MCF 10A (cell line): ENCODE results near the gene ZNF584. TPM values are rescaled to one million over a fixed set of nuclear protein-coding genes. Genes with fewer than 3 reads are reported as not detected.
"Not testable (repeated sequence)": the region's sequence is repeated elsewhere in the genome, so short reads cannot be mapped to it uniquely, and the experiment has no call there.

ENCODE experiments used
- BruUV-seq: library from RNA; stranded (reverse); fragments of 400-500 nt; replicated peaks from 2 replicates; lab custom pipeline; 2021; lab: Mats Ljungman, UMichigan
- CTCF ChIA-PET: fragments of 300-600 bp; sonication (Branson Sonifier 250); formaldehyde crosslinking; extraction: SDS; loops from one replicate; lab custom pipeline; 2021; ENCODE audit warnings: antibody characterized with exemption, inconsistent platforms; lab: Yijun Ruan, JAX
- POLR2A ChIA-PET: fragments of 300-600, 350-650 bp; sonication (Branson Sonifier 250); formaldehyde crosslinking; extraction: SDS; loops from one replicate; lab custom pipeline; 2020; ENCODE audit warnings: antibody characterized with exemption, inconsistent platforms; lab: Yijun Ruan, JAX
- DNase-seq: peaks from one replicate; pipeline ENCODE4 v3.0.0-alpha.2; 2018; ENCODE audit not compliant: unreplicated experiment
- H3K27ac Mint-ChIP-seq: one replicate; pipeline ENCODE4 v1.8.0; 2022; ENCODE audit warnings: mild to moderate bottlenecking, low read depth, mixed read lengths; ENCODE audit not compliant: unreplicated experiment
- H3K27me3 Mint-ChIP-seq: one replicate; pipeline ENCODE4 v1.8.0; 2022; ENCODE audit warnings: mixed read lengths; ENCODE audit not compliant: insufficient read depth, unreplicated experiment
- H3K36me3 Mint-ChIP-seq: one replicate; pipeline ENCODE4 v1.8.0; 2022; ENCODE audit warnings: mild to moderate bottlenecking, moderate library complexity, mixed read lengths; ENCODE audit not compliant: insufficient read depth, unreplicated experiment
- H3K4me1 Mint-ChIP-seq: one replicate; pipeline ENCODE4 v1.8.0; 2022; ENCODE audit warnings: mixed read lengths; ENCODE audit not compliant: insufficient read depth, unreplicated experiment
- H3K4me3 Mint-ChIP-seq: one replicate; pipeline ENCODE4 v1.8.0; 2022; ENCODE audit warnings: mild to moderate bottlenecking, moderate library complexity, mixed read lengths; ENCODE audit not compliant: unreplicated experiment
- H3K9me3 Mint-ChIP-seq: one replicate; pipeline ENCODE4 v1.8.0; 2022; ENCODE audit warnings: mixed read lengths; ENCODE audit not compliant: unreplicated experiment
- intact Hi-C: fragments of 100-400 bp; cut with micrococcal nuclease; formaldehyde crosslinking; loops from 2 replicates; pipeline ENCODE4 v1.14.1; 2022
- total RNA-seq: library from RNA; stranded (reverse); gene quantifications from 2 replicates; pipeline ENCODE4 v1.2.3, GENCODE V29; 2022
- TF ChIP-seq, protein P1 (sequence below): fragments of 200-600 bp; IDR thresholded peaks from one replicate; pipeline ENCODE4 v1.8.0; 2022; ENCODE audit warnings: antibody characterized with exemption, mild to moderate bottlenecking; ENCODE audit not compliant: unreplicated experiment

ZNF584 gene
- total RNA-seq, 1 experiment from 2014 or later: 18.1 TPM

DNA sequence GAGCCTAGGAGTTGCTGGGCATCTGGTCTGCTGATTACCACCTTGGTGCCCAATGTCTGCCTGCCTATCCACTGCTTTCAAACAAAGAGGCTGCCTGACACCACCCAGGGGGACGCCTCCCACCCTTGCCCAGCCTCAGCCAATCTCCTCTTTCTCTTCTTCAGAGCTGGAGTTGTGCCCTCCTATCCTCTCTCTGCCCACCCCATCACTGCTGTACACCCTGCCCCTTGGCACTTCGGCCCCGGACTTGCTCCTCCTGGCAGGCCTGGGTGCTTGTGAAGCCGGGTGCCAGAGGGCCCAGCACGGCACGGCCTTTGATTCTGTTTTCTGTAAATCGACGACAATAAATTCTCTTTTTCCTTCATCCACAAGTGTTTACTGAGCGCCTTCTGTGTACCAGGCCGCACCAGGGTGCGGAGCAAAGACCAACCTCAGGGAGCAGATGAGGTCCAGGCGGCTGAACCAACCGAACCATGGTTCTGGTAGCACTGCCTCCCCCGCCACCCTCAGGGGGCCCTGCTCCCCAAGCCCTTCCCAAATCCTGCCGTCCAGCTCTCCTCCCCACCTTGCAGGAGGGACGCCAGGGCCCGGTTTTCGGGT is 8.0 kb upstream of the ZNF584 start:
- Mint-ChIP-seq H3K4me3 (peak overlapping the region; percentile 92), H3K36me3 (peaks cover 11% of the 10 kb centered on the region), H3K27me3 (no peaks in the 10 kb centered on the region), H3K4me1 (peaks cover 19% of the 10 kb centered on the region), H3K9me3 (no peaks in the 10 kb centered on the region), H3K27ac (peak overlapping the region; percentile 95)
- DNase-seq: no peak
- no TSS peak for BruUV-seq
- intact Hi-C loops: no loop called here
- ChIA-PET POLR2A (interaction anchor here (1.0 to 4.7 kb wide), 2 partner anchors 12 to 53 kb away, joined by 3 to 22 read pairs; partner anchors contain the start of gene RPS5), CTCF (interaction anchor here (1.3 kb wide), 1 partner anchor 13 kb away, joined by 5 read pairs; no protein-coding TSS in a partner anchor)
- TF ChIP-seq, protein P1, sequence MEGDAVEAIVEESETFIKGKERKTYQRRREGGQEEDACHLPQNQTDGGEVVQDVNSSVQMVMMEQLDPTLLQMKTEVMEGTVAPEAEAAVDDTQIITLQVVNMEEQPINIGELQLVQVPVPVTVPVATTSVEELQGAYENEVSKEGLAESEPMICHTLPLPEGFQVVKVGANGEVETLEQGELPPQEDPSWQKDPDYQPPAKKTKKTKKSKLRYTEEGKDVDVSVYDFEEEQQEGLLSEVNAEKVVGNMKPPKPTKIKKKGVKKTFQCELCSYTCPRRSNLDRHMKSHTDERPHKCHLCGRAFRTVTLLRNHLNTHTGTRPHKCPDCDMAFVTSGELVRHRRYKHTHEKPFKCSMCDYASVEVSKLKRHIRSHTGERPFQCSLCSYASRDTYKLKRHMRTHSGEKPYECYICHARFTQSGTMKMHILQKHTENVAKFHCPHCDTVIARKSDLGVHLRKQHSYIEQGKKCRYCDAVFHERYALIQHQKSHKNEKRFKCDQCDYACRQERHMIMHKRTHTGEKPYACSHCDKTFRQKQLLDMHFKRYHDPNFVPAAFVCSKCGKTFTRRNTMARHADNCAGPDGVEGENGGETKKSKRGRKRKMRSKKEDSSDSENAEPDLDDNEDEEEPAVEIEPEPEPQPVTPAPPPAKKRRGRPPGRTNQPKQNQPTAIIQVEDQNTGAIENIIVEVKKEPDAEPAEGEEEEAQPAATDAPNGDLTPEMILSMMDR: no peak

DNA sequence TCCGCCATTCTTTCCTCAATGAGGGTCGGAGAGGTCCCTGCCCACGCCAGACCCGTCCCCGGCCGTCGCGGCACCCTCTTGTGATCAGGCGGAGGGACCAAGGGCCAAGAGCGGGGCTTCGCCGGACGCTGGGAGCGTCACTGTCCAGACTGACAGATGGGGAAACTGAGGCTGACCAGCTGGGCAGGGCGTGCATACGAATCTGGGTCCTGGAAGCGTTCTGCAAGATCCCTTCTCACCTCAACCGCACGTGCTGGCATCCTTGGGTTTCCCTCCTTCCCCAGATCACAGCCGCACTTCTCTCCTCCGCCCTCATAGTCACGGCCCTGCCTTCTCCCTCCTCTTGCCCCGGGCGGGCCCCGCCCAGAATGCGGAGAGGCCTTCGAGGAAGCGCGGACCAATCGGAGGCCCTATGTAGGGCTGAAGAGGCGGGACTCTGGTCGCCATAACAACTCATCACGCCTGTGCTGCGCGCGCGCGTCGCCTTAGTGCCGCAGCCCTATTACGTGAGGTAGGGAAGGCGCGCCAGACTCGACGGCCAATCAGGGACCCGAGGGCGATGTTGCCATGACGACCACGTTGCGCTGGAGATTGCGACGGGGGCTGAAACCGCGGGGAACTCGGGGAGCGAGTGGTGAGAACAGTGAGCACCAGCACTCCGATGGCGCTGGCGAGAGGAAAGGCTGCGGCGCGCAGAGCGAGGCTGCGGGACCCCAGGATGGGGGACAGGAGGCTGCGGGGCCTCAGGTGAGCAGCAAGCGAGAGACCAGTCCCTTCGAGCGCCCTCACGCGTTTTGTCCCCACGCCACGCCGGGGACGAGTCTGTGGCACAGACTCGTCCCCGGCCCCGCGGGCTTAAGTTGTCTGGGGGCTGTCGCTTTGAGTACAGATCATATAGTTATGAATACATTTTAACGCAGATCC is 7.3 kb upstream of the ZNF584 start:
- H3K4me1 Mint-ChIP-seq: peaks cover 13% of the 10 kb centered on the region
- TF ChIP-seq, protein P1: no peak
- no peaks in the 10 kb centered on the region for H3K9me3 Mint-ChIP-seq
- POLR2A ChIA-PET: interaction anchor here (0.6 to 4.7 kb wide), 5 partner anchors 13 to 52 kb away, joined by 3 to 22 read pairs (median 4); partner anchors contain the start of genes RPS5, ZNF324B and ZNF497
- no TSS peak for BruUV-seq
- intact Hi-C loops: loop anchor here (1.0 kb wide), 1 partner anchor 20 kb away; the partner anchor contains the start of gene ZNF837
- peak overlapping the region; percentile 92 for H3K4me3 Mint-ChIP-seq
- no peaks in the 10 kb centered on the region for H3K27me3 Mint-ChIP-seq
- H3K27ac Mint-ChIP-seq: peak overlapping the region; percentile 95
- peak; percentile 100 for DNase-seq
- CTCF ChIA-PET: interaction anchor here (1.3 to 2.1 kb wide), 2 partner anchors 13 to 113 kb away, joined by 5 to 7 read pairs; no protein-coding TSS in a partner anchor
- peaks cover 6% of the 10 kb centered on the region for H3K36me3 Mint-ChIP-seq

DNA sequence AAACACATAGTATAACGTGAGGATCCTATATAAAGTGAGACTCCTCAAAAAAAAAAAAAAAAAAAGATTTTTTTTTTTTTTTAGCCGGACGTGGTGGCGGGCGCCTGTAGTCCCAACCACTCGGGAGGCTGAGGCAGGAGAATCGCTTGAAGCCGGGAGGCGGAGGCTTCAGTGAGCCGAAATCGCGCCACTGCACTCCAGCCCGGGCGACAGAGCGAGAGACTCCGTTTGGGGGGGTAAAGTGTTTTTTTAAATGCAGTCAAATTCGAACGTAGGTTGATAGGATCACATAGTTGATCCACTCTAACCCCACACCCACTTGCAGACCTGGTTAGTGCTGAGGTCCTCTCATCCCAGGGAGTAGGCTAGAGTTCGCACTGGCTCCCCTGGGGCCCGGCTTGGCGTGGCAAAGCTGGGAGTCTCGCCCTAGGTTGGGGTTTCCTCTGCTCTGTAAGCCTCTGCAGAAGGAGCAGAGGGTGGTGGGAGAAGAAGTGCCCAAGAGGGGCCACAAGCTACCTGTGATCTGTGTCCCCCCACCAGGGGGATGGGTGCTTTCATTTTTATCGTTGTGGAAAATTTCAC is 6.5 kb upstream of the ZNF584 start:
- no peaks in the 10 kb centered on the region for H3K27me3 Mint-ChIP-seq
- ChIA-PET CTCF (interaction anchor here (0.9 to 2.1 kb wide), 2 partner anchors 25 to 112 kb away, joined by 3 to 7 read pairs; no protein-coding TSS in a partner anchor), POLR2A (interaction anchor here (0.6 to 4.7 kb wide), 6 partner anchors 13 to 72 kb away, joined by 3 to 22 read pairs (median 4); partner anchors contain the start of genes RPS5, ZNF324B and ZNF497)
- peaks cover 6% of the 10 kb centered on the region for H3K36me3 Mint-ChIP-seq
- no TSS peak for BruUV-seq
- intact Hi-C loops: loop anchor here (1.0 kb wide), 1 partner anchor 21 kb away; the partner anchor contains the start of gene ZNF837
- peak overlapping the region; percentile 95 for H3K27ac Mint-ChIP-seq
- DNase-seq: no peak
- H3K4me1 Mint-ChIP-seq: peaks cover 18% of the 10 kb centered on the region
- peak overlapping the region; percentile 92 for H3K4me3 Mint-ChIP-seq
- H3K9me3 Mint-ChIP-seq: no peaks in the 10 kb centered on the region
- TF ChIP-seq, protein P1: no peak

DNA sequence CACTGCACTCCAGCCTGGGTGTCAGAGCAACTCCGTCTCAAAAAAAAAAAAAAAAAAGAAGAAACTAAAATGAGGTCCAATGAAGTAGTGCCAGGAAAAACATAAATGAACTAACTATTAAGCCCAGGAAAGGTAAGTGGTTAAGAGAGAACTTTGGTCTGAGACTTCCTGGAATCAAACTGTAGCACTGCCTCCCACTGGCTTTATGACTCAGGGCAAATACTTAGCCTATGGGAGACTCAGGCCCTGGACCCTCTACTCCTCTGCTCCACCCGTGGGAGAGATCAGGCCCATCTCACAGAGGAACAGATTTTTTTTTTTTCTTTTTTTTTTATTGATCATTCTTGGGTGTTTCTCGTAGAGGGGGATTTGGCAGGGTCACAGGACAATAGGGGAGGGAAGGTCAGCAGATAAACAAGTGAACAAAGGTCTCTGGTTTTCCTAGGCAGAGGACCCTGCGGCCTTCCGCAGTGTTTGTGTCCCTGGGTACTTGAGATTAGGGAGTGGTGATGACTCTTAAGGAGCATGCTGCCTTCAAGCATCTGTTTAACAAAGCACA is 4.5 kb upstream of the ZNF584 start:
- H3K36me3 Mint-ChIP-seq, intact Hi-C loops, H3K27me3 Mint-ChIP-seq, H3K4me3 Mint-ChIP-seq, H3K9me3 Mint-ChIP-seq, H3K27ac Mint-ChIP-seq, DNase-seq, BruUV-seq: not testable (repeated sequence)
- ChIA-PET POLR2A (interaction anchor here (0.7 to 1.6 kb wide), 2 partner anchors 17 to 74 kb away, joined by 3 to 4 read pairs; partner anchors contain the start of gene RPS5), CTCF (interaction anchor here (1.0 kb wide), 1 partner anchor 60 kb away, joined by 3 read pairs; no protein-coding TSS in a partner anchor)
- H3K4me1 Mint-ChIP-seq: peaks cover 28% of the 10 kb centered on the region
